A673 (cell line): ENCODE results near the gene C2CD4B. TPM values are rescaled to one million over a fixed set of nuclear protein-coding genes. Genes with fewer than 3 reads are reported as not detected.

Experiments used
- BruUV-seq: library from RNA; stranded (reverse); fragments of 400-500 nt; replicated peaks from 2 replicates; lab custom pipeline; 2021; lab: Mats Ljungman, UMichigan
- CTCF ChIA-PET: fragments of 300-600 bp; sonication (Branson Sonifier 250); formaldehyde crosslinking; loops from one replicate; lab custom pipeline; 2022; ENCODE audit warnings: antibody characterized with exemption; lab: Charles Lee
- POLR2A ChIA-PET: fragments of 300-600 bp; sonication (Branson Sonifier 250); formaldehyde crosslinking; loops from one replicate; lab custom pipeline; 2022; ENCODE audit warnings: antibody characterized with exemption; ENCODE audit not compliant: low non-redundant PET; lab: Charles Lee
- DNase-seq: peaks from one replicate; pipeline ENCODE4 v3.0.0-alpha.2; 2015; ENCODE audit warnings: low spot score
- H3K27ac ChIP-seq: fragments of 200-600 bp; sonication (generic); 2 replicates; pipeline ENCODE4 v1.5.1; 2016; ENCODE audit warnings: mixed run types, low read depth, mild to moderate bottlenecking, mixed read lengths, antibody characterized with exemption, low read length; ENCODE audit not compliant: poor library complexity, severe bottlenecking
- H3K27me3 ChIP-seq: fragments of 200-600 bp; sonication (generic); replicated peaks from 2 replicates; pipeline ENCODE4 v1.6.1; 2017; ENCODE audit warnings: mixed run types, low read depth, mild to moderate bottlenecking, mixed read lengths, antibody characterized with exemption, low read length; ENCODE audit not compliant: insufficient read depth, poor library complexity
- H3K36me3 ChIP-seq: fragments of 200-600 bp; sonication (generic); 2 replicates; pipeline ENCODE4 v1.6.1; 2016; ENCODE audit warnings: mixed run types, mild to moderate bottlenecking, mixed read lengths, antibody characterized with exemption, low read length; ENCODE audit not compliant: insufficient read depth, poor library complexity, severe bottlenecking
- H3K4me1 ChIP-seq: fragments of 200-600 bp; sonication (generic); 2 replicates; pipeline ENCODE4 v1.6.1; 2017; ENCODE audit warnings: mixed run types, mild to moderate bottlenecking, mixed read lengths, antibody characterized with exemption, low read length; ENCODE audit not compliant: insufficient read depth, poor library complexity, severe bottlenecking
- H3K4me3 ChIP-seq: fragments of 200-600 bp; sonication (generic); 2 replicates; pipeline ENCODE4 v1.5.1; 2016; ENCODE audit warnings: low read depth, mixed run types, mild to moderate bottlenecking, mixed read lengths, low read length; ENCODE audit not compliant: poor library complexity, severe bottlenecking
- H3K9me3 ChIP-seq: fragments of 200-600 bp; sonication (generic); 2 replicates; pipeline ENCODE4 v1.6.1; 2016; ENCODE audit warnings: mixed run types, low read depth, mild to moderate bottlenecking, mixed read lengths, antibody characterized with exemption, low read length; ENCODE audit not compliant: poor library complexity, severe bottlenecking
- EZH2 ChIP-seq: fragments of 200-600 bp; sonication (generic); IDR thresholded peaks from 2 replicates; pipeline ENCODE4 v1.6.1; 2017; ENCODE audit warnings: borderline replicate concordance, low read depth, mild to moderate bottlenecking, mixed read lengths, antibody characterized with exemption, low read length; ENCODE audit not compliant: poor library complexity, severe bottlenecking
- intact Hi-C: fragments of 100-400 bp; cut with micrococcal nuclease; formaldehyde crosslinking; loops from one replicate; pipeline ENCODE4 v1.10.0; 2022; ENCODE audit not compliant: unreplicated experiment
- total RNA-seq: library from RNA; stranded (reverse); gene quantifications from 2 replicates; pipeline ENCODE4 v1.2.3, GENCODE V29; 2021
- TF ChIP-seq, protein P1 (sequence below): fragments of 300-800, 200-600 bp; sonication (generic); conservative IDR thresholded peaks from 2 replicates; pipeline ENCODE4 v1.5.1; 2017; ENCODE audit warnings: low read depth, mild to moderate bottlenecking, antibody characterized with exemption, low read length, moderate library complexity, mixed read lengths

C2CD4B gene
- total RNA-seq, 1 experiment from 2014 or later = 0.54 TPM

DNA sequence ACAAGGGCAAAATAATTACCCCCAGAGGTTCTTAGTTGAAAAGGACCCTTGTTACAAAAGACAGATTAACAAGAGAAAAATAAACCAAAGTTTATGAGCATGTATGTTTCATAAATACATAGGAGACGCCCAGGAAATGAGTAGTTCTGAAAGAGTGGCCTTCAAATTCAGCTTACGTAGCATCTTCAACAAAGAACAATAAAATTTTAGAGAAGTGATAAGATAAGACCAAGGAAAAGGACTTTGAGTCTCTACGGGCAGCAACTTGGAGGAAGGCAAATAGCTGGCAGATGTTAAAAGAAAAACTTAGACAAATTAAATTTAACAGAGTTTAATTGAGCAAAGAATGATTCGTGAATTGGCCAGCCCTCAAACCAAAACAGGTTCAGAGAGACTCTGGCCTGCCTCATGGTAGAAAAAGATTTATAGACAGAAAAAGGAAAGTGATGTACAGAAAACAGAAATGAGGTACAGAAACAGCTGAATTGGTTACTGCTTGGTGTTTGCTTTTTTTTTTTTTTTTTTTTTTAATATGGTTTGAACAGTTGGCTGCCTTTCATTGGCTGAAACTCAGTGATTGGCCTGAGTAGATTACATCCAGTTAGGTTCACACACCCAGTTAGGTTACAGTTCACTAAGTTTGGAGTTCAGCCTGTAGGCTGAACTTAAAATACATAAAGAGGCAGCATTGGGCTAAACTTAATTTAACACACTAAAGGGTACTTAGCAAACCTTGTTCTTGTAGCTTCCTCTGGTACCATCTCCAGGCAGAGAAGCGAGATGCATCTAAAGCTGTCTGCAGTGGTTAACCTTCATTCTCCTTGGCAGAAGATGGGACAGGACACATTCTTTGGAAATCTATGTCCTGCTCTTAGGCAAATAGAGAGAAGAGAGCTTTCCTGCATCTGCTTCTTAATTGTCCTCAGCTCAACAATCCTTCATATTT lies 23.2 kb downstream of the C2CD4B start:
- H3K27ac ChIP-seq = no peak overlapping the region
- ChIA-PET CTCF (interaction anchor here (0.7 kb wide), 1 partner anchor 133 kb away, joined by 6 read pairs; no protein-coding TSS in a partner anchor), POLR2A (no interaction called here)
- no peak for DNase-seq
- intact Hi-C loops = no loop called here
- H3K27me3 ChIP-seq = no peaks in the 10 kb centered on the region
- BruUV-seq = no TSS peak
- peaks cover 8% of the 10 kb centered on the region for H3K4me1 ChIP-seq
- no peaks in the 10 kb centered on the region for H3K9me3 ChIP-seq
- H3K4me3 ChIP-seq = no peak overlapping the region
- TF ChIP-seq EZH2 = no peak
- TF ChIP-seq, protein P1, sequence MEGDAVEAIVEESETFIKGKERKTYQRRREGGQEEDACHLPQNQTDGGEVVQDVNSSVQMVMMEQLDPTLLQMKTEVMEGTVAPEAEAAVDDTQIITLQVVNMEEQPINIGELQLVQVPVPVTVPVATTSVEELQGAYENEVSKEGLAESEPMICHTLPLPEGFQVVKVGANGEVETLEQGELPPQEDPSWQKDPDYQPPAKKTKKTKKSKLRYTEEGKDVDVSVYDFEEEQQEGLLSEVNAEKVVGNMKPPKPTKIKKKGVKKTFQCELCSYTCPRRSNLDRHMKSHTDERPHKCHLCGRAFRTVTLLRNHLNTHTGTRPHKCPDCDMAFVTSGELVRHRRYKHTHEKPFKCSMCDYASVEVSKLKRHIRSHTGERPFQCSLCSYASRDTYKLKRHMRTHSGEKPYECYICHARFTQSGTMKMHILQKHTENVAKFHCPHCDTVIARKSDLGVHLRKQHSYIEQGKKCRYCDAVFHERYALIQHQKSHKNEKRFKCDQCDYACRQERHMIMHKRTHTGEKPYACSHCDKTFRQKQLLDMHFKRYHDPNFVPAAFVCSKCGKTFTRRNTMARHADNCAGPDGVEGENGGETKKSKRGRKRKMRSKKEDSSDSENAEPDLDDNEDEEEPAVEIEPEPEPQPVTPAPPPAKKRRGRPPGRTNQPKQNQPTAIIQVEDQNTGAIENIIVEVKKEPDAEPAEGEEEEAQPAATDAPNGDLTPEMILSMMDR = no peak
- H3K36me3 ChIP-seq = no peaks in the 10 kb centered on the region

DNA sequence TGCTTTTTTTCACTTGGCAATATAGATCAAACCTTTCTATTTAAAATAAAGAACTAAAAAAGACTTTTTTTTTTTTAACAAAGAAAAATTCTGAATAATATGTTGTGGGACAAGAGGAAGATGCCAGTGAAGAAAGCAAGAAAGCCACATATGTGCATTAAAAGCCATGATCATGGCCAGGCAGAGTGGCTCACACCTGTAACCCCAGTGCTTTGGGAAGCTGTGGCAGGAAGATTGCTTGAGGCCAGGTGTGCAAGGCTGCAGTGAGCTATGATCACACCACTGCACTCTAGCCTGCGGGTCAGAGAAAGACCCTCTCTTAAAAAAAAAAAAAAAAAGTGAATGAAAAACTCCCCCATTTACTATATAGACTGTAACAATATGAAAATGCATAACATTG lies 23.9 kb downstream of the C2CD4B start:
- intact Hi-C loops = no loop called here

DNA sequence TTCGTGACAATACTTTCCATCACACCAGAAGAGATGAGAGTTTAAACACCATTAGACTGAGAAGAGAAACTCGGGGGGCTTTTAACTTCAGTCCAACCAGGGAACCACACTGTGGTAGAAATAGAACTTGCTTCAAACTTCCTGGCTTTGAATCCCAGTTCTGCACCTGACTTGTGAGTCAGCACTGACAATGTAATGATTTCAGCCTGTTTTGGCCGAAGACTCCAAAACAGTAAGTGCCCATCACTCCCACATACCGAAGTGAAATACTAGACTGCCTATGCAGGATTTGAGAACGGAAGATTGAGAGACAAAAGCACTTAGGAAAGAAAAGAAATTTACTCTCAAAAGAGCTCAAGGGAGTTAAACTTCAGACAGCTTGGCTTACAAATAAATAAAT lies 27.0 kb downstream of the C2CD4B start:
- H3K4me1 ChIP-seq = peaks cover 8% of the 10 kb centered on the region
- TF ChIP-seq EZH2 = no peak
- TF ChIP-seq, protein P1 = no peak
- no peak for DNase-seq
- H3K36me3 ChIP-seq = no peaks in the 10 kb centered on the region
- no peaks in the 10 kb centered on the region for H3K9me3 ChIP-seq
- H3K27me3 ChIP-seq = no peaks in the 10 kb centered on the region
- no peak overlapping the region for H3K4me3 ChIP-seq
- POLR2A ChIA-PET = no interaction called here
- H3K27ac ChIP-seq = no peak overlapping the region
- CTCF ChIA-PET = no interaction called here
- BruUV-seq = no TSS peak
- intact Hi-C loops = no loop called here

More for the DNA sequence above, 23.9 kb downstream of the C2CD4B start:
- Histone ChIP-seq H3K9me3 (no peaks in the 10 kb centered on the region), H3K4me1 (peaks cover 8% of the 10 kb centered on the region), H3K4me3 (no peak overlapping the region), H3K27me3 (no peaks in the 10 kb centered on the region), H3K27ac (no peak overlapping the region), H3K36me3 (no peaks in the 10 kb centered on the region)
- ChIA-PET POLR2A (no interaction called here), CTCF (interaction anchor here (0.7 kb wide), 1 partner anchor 132 kb away, joined by 6 read pairs; no protein-coding TSS in a partner anchor)
- BruUV-seq = no TSS peak
- DNase-seq = no peak
- TF ChIP-seq, protein P1 = no peak
- TF ChIP-seq EZH2 = no peak
